GM19043 (cell line): ENCODE data around the gene ASIP.
"Not testable (repeated sequence)": the region's sequence is repeated elsewhere in the genome, so short reads cannot be mapped to it uniquely, and the experiment has no call there.

Experiments
- ATAC-seq: cut with Tn5 transposase; IDR thresholded peaks from one replicate; pipeline ENCODE4 v1.9.1; 2021; ENCODE audit warnings: low read depth; ENCODE audit not compliant: unreplicated experiment

The ASIP gene, protein sequence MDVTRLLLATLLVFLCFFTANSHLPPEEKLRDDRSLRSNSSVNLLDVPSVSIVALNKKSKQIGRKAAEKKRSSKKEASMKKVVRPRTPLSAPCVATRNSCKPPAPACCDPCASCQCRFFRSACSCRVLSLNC

DNA sequence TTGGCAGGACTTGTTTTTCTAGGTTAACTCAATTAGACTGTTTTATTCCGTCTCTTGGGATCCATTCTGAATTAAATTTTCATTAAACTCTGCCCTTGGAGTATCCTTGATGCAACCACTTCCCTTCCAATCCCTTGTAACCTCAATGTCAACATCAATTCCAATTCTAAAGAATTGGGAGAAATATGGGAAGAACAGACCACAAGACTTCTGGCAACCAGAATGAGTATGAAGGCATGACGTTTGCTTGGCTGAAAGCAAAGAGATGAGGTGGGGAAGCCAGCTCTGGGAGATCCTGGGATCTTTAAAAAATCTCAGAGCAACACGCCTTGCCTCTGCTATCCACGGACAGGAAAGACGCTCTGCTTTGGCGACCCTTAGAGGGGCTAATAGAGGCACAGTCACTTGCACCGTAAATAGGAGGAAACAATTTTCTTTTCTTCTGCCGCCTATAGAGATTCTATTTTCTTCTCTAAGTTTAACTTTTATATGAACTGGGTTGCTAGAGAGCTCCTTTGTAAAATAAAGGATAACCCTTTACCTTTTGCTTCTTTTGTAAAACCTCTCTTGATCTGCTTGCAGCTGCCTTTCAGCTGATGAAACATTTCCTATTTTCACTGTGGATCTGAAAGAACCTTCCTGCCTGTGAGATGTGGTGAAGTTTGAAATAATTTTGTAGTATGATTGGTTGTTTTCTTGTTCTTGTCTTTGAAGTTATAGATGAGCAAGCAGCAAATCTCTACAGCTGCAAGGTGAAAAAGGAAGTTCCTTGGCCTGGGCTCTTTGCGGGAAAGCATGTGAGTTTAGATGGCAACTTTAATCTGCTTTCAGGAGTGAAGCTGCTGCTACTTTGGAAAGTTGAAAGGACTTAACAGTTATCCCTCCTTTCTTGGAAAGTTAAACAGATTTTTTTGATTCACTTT is at the start of gene ASIP:
TSS of gene ASIP (plus strand) at position 731 of the 923 bp plus-strand sequence. CDS start 18,952 bp downstream, outside the sequence.
- no peak for ATAC-seq

DNA sequence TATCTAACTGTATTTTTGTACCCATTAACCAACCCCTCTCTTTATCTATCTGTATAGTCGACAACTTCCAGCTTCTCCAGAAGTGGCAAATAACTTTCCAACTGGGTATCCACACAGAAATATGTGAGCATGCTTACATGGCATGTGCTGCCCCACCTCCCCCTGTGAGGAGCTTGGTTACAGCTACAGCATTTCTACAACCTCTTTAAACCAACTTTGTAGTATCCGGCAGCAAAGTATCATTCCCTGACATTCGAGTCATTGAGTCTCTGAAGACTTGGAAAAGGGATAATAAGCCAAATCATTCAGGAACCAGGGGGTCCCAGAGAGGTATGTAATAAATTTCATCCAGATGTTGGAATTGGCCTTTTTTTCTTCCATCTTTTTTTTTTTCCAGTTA is 48.2 kb upstream of the ASIP start:
- ATAC-seq, result no peak

DNA sequence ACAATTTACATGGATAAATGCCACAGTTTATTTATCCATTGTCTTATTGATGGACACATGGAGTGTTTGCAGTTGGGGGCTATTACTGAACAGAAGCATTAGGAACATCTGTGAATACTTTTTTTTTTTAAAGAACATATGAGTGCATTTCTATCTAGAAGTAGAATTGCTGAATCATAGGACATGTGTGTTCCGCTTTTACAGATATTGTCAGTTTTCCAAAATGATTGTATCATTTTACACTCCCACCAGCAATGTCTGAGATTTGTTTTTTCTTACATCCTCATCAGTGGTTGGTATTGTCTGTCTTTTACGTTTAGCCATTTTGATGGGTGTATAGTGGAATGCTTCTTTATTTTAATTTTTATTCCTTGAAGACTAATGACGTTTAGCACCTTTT is 42.0 kb upstream of the ASIP start:
- ATAC-seq, result no peak

DNA sequence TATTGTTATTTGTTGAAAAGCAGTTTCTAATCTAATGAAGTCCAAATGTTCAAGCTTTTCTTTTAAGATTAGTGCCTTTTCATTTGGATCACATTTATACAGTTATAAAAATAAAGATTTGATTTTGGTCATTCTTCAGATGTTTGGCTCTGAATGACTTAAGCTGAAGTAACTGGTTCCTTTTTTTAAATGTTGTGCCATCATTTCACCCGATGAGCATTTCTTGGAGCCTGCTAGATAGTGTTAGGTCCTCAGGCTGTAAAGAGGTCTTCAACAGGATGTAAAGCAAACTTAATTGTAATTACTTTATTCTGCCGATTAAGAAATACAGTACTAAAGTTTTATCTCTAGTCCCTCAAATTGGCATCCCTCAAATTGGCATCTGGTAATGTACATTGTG is 41.2 kb upstream of the ASIP start:
- ATAC-seq, result no peak

DNA sequence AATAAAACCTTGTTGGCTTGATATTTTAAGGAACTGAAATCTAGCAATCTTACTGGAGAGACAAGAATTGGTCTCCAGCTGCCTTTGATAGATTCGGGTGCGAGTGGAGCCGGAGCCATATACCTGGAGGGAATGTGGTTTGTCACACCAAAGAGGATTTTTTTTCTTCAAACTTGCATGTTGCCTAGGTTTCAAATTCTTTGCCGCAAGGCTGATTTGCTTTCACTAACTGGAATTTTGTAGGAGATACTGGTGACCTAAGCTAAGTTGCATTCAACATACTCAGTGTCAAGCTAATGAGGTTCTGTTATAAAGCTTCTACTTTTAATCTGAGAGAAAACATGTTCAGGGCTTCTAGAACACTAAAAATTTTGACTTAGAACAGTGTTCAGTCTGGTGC is 39.7 kb upstream of the ASIP start:
- ATAC-seq, result no peak

DNA sequence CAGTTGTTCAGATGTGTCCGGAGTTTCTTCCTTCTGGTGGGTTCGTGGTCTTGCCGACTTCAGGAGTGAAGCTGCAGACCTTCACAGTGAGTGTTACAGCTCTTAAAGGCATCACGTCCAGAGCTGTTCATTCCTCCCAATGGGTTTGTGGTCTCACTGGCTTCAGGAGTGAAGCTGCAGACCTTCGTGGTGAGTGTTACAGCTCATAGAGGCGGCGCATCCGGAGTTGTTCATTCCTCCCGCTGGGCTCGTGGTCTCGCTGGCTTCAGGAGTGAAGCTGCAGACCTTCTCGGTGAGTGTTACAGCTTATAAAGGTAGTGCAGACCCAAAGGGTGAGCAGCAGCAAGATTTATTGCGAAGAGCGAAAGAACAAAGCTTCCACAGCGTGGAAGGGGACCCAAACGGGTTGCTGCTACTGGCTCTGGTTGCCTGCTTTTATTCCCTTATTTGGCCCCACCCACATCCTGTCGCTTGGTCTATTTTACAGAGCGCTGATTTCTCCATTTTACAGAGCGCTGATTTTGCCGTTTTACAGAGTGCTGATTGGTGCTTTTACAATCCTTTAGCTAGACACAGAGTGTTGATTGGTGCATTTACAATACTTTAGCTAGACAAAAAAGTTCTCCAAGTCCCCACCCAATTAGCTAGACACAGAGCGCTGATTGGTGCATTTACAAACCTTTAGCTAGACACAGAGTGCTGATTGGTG is 35.9 kb upstream of the ASIP start:
- not testable (repeated sequence) for ATAC-seq

DNA sequence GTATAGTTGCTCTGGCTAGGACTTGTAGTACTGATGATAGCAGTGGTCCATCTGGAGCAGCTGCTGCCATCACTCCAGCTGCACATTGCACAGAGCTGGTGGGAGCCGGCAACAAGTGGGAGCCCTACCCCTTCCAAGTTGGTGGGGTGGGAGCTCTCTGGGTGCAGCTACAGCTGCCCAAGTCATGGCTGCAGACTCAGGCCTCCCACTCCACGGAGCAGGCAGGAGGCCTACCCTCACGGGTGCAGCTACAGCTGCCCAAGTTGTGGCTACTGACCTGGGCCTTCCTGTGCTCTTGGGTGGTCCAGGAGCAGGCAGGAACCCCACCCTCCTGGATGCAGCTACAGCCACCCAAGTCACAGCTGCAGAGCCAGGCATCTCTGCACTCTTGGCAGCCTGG is 32.1 kb upstream of the ASIP start:
- ATAC-seq, result no peak

DNA sequence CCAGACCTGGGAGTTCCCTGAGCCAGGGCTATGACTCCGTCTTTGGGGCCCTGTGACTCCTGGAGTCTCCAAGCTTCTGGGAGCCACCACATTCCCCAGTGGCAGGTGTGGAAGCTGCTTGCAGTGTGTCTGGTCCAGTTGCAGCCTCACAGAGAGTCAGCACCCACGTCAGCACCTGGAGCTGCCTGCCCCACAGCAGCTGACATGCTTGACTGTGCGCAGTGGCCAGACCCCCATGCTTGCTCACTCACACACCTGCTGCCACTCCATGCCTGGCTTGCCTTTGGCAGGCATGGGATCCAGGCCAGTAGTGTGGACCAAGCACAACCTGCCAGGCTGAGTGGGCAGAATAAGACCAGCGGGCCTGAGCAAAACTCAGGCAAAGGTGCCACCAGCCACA is 31.0 kb upstream of the ASIP start:
- no peak for ATAC-seq

DNA sequence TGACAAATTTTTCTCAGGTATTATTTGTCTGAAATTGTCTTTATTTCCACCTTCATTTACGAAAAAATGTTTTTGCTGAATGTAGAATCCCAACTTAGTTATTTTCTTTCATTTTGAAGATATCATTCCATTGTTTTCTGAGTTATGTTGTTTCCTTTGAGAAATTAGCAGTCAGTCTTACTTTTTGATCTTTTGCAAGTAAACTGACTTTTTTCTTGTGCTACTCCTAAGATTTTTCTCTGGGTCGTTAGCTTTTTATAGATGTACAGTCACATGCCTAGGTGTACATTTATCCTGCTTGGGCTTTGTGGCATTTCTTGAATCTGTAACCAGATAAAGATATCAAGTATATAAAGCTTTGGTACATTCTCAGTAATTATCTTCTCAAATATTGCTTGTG is 29.6 kb upstream of the ASIP start:
- ATAC-seq, result no peak

DNA sequence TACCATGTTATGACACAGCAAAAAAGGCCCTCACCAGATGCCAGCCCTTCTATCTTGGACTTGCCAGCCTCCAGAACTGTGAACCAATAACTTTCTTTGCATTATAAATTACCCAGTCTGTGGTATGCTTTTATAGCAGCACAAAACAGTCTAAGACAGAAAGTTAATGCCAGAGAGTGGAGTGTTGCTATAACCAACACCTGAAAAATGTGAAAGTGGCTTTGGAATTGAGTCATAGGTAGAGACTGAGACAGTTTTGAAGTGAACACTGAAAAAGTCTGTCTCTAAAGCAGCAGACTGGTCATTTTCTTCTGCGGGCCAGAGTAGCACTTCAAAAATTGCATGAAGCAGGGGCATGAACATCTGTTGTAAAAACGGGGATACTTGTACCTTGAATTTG is 28.0 kb upstream of the ASIP start:
- no peak for ATAC-seq

DNA sequence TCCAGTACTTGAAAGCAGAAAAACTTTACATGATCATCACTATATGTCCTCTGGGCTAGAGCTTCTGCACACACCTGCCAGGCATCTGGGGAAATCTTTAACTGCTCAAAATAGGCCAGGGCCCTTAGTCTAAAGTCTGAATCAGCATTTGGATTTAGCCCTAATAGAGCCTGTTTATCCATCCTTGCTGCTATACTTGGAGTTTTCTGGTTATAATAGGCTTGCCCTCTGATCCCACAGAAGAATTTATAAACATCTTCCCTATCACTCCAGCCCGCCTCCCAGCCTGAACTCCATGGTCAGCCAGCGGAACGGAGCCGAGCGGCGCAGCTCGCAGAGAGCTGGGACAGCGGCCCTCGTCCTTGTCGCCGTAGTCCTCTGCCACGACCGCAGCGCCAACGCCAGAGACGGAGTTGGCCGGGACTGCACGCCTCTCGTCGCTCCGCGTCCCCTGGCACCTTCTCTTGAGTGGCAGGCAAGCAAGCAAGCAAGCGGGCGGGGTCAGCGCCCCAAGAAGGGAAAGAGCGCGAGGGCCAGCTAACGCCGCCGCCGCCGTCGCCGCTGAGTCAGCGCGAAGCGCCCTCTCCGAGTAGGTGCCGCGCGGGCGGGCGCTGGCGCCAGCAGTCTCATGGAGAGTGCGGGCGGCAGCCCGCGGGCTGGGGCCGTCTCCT is 25.4 kb upstream of the ASIP start:
- no peak for ATAC-seq

DNA sequence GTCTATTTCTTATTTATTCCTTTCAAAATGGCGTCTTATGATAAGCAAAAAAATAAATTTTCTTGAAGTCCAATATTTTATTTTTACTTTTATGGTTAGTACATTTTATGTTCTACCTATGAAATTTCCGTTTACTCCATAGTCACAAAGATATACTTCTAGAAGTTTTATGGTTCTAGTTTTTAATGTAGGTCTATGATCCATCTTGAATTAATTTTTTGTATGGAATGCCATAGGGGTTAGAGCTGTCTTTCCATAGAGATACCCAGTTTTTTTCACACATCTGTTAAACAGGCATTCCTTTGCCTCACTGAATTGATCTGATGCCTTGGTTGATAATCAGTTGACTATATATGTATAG is 24.9 kb upstream of the ASIP start:
- ATAC-seq, result no peak

DNA sequence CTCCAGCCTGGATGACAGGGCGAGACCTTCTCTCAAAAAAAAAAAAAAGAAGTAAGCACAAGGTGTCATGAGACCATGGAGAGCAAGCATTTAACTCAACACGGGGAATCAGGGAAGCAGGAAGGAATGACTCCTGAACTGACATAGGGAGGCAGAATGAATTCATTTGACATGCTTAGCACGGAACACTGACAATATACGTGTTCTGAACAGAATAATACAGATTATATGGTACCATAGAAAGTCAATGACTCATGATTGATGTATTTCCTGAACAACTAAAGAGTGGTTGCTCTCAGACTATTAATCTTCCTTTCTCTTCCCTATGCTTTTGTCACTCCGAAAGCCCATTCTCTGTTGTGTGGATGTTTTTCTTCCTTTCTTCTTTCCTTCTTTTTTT is 20.7 kb upstream of the ASIP start:
- no peak for ATAC-seq

DNA sequence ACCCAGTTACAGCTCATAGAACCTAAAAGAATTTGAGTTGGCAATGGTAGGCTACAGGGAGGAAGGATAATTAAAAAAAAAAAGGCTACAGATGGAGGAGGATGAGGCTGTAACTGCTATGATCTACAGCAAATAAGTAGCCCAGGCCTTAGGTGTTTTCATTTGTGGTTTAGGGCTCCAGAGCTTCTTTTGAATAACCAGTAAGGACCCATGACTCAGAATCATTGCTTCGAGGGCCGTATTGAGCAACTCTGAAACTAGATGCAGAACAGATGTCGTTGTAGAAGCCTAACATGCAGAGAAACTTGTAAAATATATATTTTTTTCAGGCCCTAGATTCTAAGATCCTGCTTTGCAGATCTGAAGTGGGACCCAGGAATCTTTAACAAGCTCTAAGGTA is 19.0 kb upstream of the ASIP start:
- no peak for ATAC-seq

DNA sequence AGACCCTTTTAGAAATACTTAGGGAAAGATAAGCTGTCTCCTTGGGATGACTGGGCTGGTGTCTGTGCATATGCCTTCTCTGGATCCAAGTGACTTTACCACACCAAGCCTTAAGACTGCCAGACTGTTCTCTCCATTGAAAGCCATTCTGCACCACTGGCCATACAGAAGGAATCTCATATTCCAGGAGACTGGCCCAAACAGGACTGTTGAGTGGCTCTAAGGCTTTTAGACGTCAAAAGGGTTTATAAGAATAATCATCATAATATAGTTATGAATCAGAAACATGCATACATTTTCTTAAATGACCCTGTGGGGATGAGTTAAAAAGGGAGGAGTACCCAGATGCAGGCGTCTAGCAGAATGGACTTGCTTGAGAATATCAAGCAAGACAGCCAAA is 17.0 kb upstream of the ASIP start:
- not testable (repeated sequence) for ATAC-seq

DNA sequence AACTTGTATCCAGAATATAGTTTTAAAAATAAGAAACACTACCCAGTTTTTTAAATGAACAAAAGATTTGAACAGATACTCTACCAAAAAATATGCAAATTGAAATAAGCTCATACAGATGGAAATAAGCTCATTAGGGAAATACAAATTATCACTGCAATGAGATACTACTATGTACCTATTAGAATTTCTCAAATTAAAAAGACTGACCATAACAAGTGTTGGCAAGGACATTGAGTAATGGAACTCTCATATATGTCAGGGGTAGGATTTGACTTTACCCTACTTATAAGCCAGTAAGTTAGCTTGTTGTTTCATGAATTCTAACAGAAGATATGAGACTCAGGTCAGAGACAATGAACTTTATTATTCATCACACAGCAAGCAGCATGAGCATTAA is 9.6 kb upstream of the ASIP start:
- ATAC-seq, result no peak

DNA sequence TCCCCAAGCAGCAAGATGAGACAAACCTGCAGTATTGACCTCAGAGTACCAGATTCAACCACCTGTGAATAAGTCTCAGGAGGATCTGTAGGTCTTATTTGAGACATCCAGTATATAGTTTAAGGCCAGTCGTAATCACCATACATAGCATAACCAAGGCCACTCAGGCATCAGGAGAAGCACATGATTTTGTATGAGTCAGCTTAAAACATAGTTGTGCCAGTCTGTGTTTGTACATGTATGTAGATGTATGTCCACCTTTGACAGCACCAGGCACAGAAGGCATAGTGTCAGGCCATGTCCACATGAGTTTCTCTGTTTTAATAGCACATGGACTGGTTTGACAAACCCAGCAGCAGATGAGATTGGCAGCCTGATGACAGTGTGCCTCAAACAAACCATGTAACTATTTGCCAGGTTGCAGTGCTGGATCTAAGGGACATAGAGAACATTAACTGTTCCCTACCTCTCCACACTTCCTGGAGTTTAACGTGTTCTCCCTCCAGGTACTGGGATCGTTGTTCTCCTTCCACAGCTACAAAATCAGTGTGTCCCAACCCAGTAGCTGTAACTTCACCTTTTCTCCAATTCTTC is 8.6 kb upstream of the ASIP start:
- no peak for ATAC-seq

DNA sequence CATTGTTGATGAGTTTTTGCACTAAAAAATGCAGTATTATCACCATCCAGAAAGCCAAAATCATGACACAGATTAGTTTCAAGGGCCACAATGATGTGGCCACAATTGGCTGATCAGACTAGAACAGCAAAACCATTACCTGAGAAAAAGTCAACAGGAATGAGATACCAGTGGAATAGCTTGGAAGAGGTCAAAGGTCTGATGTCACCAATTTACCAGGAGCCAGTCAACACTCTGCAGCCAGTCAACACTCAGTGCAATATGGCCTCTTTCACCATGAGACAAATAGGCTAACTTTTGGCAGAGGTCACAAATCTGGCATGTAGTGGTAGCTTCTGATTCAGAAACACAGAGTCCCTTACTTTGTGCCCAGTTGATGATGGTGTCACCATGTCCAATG is 7.5 kb upstream of the ASIP start:
- no peak for ATAC-seq

DNA sequence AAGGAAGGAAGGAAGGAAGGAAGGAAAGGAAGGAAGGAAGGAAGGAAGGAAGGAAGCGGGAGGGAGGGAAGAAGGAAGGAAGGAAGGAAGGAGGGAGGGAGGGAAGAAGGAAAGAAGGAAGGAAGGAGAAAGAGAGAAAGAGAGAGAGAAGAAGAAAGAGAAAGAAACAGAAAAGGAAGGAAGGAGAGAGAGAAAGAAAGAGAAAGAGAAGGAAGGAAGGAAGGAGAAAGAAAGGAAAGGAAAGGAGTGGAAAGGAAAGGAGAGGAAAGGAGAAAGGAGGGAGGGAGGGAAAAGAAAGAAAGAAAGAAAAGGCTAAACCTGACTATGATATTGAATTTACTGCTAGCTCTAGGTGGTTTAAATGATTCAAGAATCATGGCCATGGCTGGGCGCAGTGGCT is 5.3 kb upstream of the ASIP start:
- ATAC-seq, result no peak

DNA sequence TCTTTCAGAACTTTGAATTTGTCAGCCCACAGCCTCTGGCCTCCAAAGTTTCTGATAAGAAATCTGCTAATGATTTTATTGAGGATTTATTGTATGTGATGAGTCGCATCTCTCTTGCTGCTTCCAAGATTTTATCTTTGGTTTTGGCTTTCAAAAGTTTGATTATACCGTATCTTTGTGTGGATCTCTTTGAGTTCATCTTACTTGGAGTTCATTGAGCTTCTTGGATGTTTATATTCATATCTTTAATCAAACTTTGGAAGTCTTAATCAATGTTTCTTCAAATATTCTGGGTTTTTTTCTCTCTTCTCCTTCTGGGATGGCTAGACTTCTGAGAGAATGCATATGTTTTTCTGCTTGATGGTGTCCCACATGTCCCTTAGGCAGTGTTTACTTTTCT is 3.3 kb upstream of the ASIP start:
- no peak for ATAC-seq

DNA sequence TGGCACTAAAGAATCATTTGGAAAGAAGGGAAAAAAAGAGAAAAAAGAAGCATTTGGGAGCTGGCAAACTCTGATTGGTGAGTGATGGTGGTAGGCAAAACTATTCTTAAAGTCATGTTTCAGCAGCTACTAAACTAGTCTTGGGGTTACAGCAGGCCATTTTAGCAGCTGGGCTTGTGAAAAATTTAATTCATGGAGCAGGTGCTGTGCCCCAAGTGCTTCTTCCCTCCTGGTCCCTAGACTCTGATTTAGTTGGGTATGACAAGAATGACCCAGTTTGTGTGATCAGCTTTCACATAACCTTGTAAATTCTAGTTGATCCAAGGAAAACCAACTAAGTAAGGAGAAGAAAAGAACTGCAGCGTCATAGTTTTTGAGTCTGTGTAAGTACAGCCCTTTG is 1.1 kb upstream of the ASIP start:
- ATAC-seq, result no peak
